Anterior cingulate cortex (tissue), 58 donors: Measurements from ENCODE around the gene SH3D21.

Experiments used
- DNase-seq, 58 donors: peaks; one replicate each; lab custom pipeline; 2025; lab: John Stamatoyannopoulos, UW

Gene SH3D21

DNA sequence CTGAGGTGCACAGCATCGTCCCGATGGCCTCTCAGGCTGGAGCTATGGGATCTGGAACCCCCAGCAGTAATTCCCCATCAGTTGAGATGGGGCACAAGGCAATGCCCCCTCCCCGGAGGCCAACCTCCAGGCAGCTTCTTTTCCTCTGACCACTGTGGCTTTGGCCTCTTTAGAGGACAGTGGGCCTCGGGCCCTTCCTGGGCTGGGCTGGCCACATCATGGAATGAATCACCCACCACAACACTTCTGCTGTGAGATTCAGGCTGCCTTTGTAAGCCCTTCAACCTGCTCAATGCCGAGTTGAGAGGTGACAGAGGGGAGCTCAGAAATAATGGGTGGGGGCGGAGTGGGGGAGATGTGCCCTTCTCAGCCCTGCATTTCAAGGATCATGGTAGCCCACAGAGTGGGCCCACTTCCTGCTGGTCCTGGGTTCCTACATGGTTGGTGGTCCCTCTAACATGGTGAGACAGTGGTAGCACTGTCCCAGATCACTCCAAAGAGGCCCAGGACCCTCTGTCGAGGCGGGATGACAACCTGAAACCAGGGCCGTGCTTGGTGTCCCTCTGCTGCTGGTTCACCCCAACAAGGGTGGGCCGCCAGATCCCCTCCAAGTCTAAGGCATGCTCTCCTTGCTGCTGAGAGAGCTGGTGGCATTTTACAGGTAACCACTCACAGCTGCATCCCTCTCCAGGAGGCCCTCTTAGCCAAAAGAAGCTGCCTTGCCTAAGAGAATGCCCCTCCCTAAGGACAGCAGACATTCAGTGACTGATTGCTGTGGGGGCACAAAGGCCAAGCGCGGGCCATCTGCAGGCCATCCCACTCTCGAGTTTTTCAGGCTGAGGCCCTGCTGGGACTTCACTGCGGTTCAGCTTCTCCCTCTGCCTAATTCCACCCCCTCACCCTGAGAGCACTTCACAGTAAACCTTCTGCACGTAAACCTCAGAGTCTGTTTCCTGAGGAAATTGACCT is 47.0 kb downstream of the SH3D21 start:
- DNase-seq, result no peak

DNA sequence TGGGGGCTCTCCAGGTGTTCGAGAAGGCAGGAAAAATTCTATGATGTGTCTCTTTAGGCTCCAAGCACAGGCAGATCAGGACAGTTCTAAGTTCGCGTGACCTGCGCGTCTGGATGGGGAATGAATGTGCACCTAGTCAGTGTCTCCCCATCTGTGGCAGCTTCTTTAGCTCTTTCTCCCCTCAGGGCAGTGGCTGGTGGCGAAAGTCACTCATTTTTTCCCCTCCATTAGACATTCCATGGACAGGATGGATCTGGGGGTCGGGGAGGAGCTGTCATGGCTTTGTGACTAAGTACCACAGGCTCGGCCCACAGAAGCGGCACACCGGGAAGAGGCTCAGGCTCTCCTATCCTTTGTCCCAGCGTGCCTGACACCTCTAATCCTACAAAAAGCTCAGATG is 48.3 kb downstream of the SH3D21 start:
- no peak for DNase-seq

DNA sequence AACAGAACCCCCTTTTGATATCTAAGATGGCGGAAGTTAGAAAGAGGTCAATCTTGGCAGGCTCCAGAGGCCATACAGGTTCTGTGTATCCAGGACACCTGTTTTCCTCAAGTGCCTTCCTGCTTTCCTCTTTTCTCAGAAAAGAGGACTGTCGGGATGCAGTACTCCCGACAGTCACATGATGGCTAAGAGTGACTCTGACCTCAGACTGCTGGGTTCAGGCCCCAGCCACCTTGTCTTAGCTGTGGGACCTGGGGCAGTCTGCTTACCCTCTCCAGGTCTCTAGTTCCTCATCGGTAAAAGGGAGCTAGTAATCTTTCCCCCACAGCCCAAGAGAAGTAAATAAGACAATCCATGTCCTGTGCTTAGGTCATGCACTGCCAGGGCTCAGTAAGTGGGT is 49.6 kb downstream of the SH3D21 start:
- DNase-seq, result no peak

DNA sequence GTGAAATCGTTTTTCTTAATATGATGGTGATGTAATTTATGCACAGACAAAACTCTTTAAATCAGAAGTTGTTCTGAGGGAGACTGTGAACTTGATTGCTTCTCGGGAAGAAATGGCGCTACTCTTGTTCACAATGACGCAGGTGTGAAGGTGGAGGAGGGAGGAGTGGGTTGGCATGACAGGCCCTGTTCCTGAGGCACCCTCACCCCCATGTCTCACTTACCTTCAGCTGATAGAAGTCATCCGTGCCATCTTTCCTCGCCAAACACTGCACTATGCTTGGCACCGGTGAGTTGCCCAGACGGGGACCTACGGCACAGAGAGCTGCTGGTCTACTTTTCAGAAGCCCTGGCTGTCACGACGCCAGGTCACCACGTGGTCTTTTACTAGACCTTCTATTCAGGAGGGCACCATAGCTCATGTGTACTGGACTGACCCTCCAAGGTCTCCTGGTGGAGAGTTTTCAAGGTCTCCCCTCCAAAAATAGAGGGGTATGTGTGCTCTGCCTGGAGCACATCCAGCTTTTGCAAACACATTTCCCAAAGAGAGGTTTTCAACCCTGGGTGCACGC is 52.4 kb downstream of the SH3D21 start:
- peak in 1 of 58 donors; percentile 14 for DNase-seq

DNA sequence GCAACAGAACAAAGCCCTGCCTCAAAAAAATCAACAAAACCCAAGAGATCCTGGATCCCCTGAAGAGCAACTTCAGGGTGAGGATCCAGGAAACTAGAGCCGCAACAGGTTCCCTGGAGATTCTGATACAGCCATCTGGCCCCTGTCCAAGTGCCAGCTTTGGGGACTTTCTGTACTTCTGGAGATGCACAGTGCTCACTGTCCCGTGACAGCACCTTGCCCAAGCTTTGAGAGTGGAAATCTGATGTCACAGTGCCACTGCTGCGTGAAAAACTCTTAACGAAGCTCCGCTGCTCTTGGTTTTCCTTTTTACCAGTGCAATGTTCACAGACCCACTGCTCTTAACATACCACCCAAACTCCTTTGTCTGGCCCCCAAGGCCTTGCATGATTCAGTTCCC is 53.2 kb downstream of the SH3D21 start:
- DNase-seq, result no peak

DNA sequence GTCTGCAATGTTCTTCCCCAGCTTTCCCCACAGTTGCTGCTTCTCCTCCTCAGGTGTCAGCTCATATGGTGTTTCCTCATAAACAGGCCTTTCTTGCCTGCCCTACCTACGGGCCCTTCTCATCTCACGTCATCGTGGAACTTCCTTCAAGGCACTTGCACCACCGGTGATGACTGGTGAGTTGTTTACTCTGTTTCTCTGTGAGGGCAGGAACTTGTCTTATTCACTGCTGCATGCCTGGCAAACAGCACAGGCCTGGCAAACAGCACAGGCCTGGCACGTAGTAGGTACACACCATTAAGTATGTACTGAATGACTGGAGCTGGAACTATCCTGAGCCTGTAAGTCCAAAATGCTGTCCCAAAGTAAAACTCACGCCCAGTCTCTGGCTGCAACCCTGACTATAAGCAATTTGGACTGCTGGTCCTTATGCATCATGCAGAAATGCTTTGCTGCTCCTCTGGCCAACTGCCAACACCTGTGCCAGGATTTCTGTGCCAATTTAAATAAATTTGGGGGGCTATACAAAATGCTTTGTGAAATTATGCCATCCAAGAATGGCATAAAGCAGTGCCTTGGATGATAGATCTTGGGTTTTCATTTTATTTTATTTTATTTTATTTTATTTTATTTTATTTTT is 53.9 kb downstream of the SH3D21 start:
- DNase-seq, result peak in 1 of 58 donors; percentile 15

DNA sequence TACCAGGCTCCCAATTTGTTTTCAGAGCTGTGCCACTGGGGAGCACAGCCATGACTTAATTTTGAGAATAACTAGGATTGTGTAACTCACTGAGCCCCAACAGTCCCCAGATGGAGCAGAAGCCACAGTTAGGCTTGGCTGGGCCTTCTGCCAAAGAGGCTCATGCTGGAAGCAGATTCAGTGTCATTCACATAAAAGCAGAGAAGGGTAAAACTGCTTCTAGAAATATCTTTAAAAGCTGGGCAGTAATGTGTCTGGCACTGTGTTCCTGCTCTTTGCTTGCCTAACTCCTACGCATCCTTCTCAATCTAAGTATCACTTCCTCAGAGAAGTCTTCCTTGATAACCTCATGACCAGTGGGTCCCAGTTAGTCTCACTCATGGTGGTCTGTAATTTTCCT is 59.2 kb downstream of the SH3D21 start:
- DNase-seq, result peak in 43 of 58 donors; percentile 6 to 81 (median 45)

DNA sequence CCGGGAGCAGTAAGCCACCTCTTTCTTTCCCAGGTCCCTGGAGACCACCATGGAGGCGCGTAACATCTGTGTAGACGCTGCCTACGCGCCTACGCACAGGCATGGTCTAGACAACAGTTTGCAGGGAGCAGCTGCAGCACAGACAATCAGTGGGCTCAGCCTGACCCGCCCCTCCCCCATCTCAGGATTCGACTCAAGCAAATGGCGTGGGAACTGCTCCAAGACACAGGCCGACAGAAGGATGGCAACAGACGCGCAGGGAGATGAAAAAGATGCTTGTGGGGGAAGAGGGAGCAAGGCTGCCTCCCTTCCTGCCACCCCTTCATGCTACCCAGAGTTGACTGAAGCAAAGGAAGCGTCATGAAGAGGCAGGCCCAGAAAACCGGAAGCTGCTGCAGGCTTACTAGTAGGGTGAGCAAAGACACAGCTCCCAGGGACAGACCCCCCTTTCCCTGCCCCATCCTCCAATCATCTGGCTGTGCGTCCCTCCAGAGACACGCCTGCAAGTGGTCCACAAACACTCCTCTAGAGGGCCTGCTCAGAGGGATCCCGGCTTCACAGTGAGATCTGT is 60.0 kb downstream of the SH3D21 start:
- DNase-seq, result peak in 56 of 58 donors; percentile 9 to 90 (median 67)

DNA sequence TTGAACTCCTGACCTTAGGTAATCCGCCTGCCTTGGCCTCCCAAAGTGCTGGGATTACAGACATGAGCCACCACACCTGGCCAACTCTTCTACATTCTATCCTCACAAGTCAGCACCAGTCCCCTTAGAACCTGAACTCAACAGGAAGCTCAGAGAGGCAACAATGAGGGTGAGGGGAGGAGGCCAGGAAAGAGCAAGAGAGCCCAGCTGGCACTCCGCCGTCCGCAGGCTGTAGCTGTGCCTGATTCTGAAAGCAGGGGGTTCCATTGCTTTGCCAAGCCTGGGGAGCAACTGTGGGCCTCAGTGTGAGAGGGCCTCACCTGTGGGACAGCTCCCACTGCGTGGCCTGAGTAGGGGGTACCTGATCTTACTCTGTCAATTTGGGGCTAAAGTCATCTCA is 60.9 kb downstream of the SH3D21 start:
- DNase-seq, result no peak

DNA sequence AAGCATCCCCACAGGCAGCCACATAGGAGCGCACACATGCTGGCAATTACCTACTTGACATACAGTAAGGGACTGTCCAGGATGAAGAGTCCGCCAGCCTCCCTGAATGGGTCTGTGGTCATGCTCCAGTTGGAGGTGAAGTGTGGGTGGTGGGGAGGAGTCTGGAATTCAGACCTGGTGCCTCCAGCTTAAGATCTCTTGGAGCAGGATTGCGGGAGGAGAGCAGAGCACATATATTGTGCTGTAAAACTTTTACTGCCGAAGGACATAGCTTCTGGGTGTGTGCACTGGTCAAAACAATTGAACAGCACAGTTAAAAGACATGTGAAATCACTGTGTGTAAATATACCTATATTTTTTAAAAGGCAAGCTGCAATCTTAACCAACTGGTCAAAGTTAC is 61.6 kb downstream of the SH3D21 start:
- no peak for DNase-seq

DNA sequence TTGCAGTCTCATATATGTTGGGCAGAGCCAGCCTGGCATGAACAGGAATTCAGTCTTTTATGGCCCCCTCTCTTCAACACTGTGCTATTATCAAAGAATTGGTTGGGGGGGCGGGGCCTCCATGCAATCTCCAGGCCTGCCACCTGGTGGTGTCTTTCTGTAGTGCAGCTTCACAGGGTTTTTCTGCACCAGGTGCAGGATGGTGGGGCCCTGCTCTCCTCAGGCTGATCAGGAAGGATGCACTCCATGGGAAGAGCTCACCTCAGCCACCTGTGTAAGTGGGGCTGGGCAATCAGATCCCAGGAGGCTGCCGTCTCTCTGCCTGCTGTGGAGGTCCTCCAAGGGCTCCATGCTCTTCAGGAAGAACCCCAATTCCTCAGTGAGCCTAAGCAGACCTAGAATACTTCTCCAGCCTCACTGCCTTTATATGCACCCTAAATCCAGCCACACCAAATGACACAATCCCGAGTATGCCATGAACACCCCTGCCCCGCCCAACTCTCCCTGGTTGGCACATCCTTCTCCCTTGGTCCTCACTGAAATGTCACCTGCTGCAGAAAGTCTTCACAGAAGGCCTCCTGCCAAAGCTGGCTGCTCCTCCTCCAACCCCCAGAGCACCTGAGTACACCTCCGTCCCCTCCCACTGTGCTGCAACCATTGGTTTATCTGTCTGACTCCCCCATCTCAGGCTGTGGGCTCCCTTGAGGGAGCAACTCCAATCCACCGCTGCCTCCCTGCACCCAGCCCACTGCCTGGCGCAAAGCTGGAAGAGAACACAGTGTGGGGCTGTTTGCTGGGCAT is 63.1 kb downstream of the SH3D21 start:
- DNase-seq, result peak in 52 of 58 donors; percentile 5 to 78 (median 39)
